Measurements from ENCODE around the gene WNT8B. TPM values are rescaled to one million over a fixed set of nuclear protein-coding genes. Genes with fewer than 3 reads are reported as not detected.

WNT8B gene
- total and polyA plus RNA-seq, 2 of the 13 experiments (the other 11 are each of a cell fraction or from before 2014, with no cell fraction given), result 0.07 to 0.20 TPM

- TF ChIP-seq, protein P1, sequence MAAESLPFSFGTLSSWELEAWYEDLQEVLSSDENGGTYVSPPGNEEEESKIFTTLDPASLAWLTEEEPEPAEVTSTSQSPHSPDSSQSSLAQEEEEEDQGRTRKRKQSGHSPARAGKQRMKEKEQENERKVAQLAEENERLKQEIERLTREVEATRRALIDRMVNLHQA (CRISPR knock-in tag; IDR thresholded peaks at IDR 0.05), result no peak
- TF ChIP-seq ATRX (CRISPR knock-in tag; IDR thresholded peaks at IDR 0.05; ENCODE audit: borderline replicate concordance) (no peak), HMGXB4 (CRISPR knock-in tag; IDR thresholded peaks at IDR 0.05; ENCODE audit: borderline replicate concordance in 1 of 2, low read depth in 1 of 2) (peak; percentile 44 to 88; a peak in 2 of 4 replicates), ZNF44 (CRISPR knock-in tag; IDR thresholded peaks at IDR 0.05) (no peak), SETDB1 (CRISPR knock-in tag; IDR thresholded peaks at IDR 0.05; ENCODE audit: borderline replicate concordance) (no peak), ZBTB20 (CRISPR knock-in tag; IDR thresholded peaks at IDR 0.05; ENCODE audit: borderline replicate concordance, low read depth) (no peak), ZFP37 (CRISPR knock-in tag; IDR thresholded peaks at IDR 0.05; ENCODE audit: borderline replicate concordance) (no peak), PCBP2 (optimal IDR thresholded peaks at IDR 0.05; ENCODE audit: low read depth, low read length, poor library complexity, severe bottlenecking) (no peak), JUND (CRISPR knock-in tag; IDR thresholded peaks at IDR 0.05) (no peak), ZNF232 (CRISPR knock-in tag; IDR thresholded peaks at IDR 0.05; ENCODE audit: borderline replicate concordance) (no peak), HDAC1 (CRISPR knock-in tag; IDR thresholded peaks at IDR 0.05) (no peak), ZNF136 (CRISPR knock-in tag; IDR thresholded peaks at IDR 0.05; ENCODE audit: low read depth) (no peak), NFE2 (CRISPR knock-in tag; IDR thresholded peaks at IDR 0.05) (no peak), KMT2B (CRISPR knock-in tag; IDR thresholded peaks at IDR 0.05) (no peak; the same call in 1 of the 2 replicates), KDM2A (CRISPR knock-in tag; IDR thresholded peaks at IDR 0.05; ENCODE audit: borderline replicate concordance, low read depth) (0 out of 2 replicates have a peak, but pooled peaks have one; percentile 40), SMARCE1 (IDR thresholded peaks at IDR 0.05; ENCODE audit: borderline replicate concordance) (no peak), PPARG (CRISPR knock-in tag; conservative IDR thresholded peaks at IDR 0.05) (0 out of 2 replicates have a peak, but pooled peaks have one; percentile 16), IRF2 (CRISPR knock-in tag; IDR thresholded peaks at IDR 0.05) (peak; percentile 71), RAD21 (CRISPR knock-in tag; IDR thresholded peaks at IDR 0.05) (peak; percentile 98)
- TF ChIP-seq, protein P2, sequence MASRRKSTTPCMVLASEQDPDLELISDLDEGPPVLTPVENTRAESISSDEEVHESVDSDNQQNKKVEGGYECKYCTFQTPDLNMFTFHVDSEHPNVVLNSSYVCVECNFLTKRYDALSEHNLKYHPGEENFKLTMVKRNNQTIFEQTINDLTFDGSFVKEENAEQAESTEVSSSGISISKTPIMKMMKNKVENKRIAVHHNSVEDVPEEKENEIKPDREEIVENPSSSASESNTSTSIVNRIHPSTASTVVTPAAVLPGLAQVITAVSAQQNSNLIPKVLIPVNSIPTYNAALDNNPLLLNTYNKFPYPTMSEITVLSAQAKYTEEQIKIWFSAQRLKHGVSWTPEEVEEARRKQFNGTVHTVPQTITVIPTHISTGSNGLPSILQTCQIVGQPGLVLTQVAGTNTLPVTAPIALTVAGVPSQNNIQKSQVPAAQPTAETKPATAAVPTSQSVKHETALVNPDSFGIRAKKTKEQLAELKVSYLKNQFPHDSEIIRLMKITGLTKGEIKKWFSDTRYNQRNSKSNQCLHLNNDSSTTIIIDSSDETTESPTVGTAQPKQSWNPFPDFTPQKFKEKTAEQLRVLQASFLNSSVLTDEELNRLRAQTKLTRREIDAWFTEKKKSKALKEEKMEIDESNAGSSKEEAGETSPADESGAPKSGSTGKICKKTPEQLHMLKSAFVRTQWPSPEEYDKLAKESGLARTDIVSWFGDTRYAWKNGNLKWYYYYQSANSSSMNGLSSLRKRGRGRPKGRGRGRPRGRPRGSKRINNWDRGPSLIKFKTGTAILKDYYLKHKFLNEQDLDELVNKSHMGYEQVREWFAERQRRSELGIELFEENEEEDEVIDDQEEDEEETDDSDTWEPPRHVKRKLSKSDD (CRISPR knock-in tag; IDR thresholded peaks at IDR 0.05; ENCODE audit: low read depth), result no peak
- TF ChIP-seq, protein P3, sequence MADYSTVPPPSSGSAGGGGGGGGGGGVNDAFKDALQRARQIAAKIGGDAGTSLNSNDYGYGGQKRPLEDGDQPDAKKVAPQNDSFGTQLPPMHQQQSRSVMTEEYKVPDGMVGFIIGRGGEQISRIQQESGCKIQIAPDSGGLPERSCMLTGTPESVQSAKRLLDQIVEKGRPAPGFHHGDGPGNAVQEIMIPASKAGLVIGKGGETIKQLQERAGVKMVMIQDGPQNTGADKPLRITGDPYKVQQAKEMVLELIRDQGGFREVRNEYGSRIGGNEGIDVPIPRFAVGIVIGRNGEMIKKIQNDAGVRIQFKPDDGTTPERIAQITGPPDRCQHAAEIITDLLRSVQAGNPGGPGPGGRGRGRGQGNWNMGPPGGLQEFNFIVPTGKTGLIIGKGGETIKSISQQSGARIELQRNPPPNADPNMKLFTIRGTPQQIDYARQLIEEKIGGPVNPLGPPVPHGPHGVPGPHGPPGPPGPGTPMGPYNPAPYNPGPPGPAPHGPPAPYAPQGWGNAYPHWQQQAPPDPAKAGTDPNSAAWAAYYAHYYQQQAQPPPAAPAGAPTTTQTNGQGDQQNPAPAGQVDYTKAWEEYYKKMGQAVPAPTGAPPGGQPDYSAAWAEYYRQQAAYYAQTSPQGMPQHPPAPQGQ (CRISPR knock-in tag; IDR thresholded peaks at IDR 0.05; ENCODE audit: borderline replicate concordance), result no peak
Measured at GRCh38 chr10:100433253-100434240, 29.3 kb upstream of the WNT8B start (continued).

Data from HepG2 (cell line).